Measurements from ENCODE around the gene EIF4G3.

GRCh38 chr1:21198929-21199328 lies 22.2 kb upstream of the EIF4G3 start:
- TF ChIP-seq CTCF (IDR thresholded peaks at IDR 0.05; ENCODE audit: insufficient read depth, low read length, poor library complexity, severe bottlenecking) (no peak), EZH2phosphoT487 (conservative IDR thresholded peaks at IDR 0.05; ENCODE audit: low read length) (no peak)
